ENCODE results near the gene ASPN. TPM values are rescaled to one million over a fixed set of nuclear protein-coding genes. Genes with fewer than 3 reads are reported as not detected.

ASPN gene
- polyA plus RNA-seq, 6 donors from 2014 or later, result 0.12 TPM; not detected in 5

DNA sequence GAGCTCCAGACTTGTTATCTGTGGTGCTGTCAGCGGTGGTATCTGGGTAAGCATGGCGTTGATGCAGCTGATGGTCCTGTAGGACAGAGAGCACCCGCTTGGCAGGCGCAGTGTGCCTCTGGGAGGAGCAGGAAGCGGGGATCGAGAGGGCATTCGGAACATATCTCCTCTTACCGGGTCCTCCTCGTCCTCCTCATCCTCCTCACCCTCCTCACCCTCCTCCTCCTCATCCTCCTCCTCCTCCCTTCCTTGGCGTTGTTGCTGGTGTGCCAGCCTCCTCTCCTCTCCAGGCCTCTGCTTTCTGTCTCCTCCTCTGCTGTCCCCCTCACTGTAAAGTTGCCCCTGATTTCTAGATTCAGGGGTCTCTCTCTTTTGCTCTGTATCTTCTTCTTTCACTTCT, 32.3 kb upstream of the ASPN start:
- no peak for ATAC-seq (ENCODE audit: low read depth in 2 of 2)
- Mint-ChIP-seq H3K9me3 (no peaks in the 10 kb centered on the region), H3K4me3 (no peak overlapping the region), H3K27ac (peak overlapping the region in 2 of 6 donors; percentile 3 to 47), H3K36me3 (no peaks in the 10 kb centered on the region), H3K4me1 (peaks cover 0 to 5% (median 0%) of the 10 kb centered on the region in 3 donors), H3K27me3 (no peaks in the 10 kb centered on the region)
- DNase-seq, result no peak

DNA sequence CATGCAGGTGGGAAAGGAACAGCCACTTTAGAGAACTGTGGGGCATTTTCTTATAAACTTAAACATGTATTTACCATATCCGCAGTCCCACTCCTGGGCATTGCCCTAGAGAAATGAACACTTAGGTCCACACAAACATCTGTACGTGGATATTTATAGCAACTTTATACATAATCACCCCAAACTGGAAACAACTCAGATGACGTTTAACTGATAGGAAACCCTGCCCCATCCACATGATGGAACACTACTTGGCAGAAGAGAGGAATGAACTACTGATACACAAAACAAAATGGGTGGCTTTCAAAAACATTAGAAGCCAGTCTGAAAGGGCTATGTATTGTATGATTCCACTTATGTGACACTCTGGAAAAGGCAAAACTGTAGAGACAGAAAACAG, 31.0 kb upstream of the ASPN start:
- no peak overlapping the region for H3K4me3 Mint-ChIP-seq
- no peaks in the 10 kb centered on the region for H3K27me3 Mint-ChIP-seq
- H3K9me3 Mint-ChIP-seq, result no peaks in the 10 kb centered on the region
- peaks cover 0 to 5% (median 0%) of the 10 kb centered on the region in 3 donors for H3K4me1 Mint-ChIP-seq
- DNase-seq, result no peak
- peak overlapping the region in 2 of 6 donors; percentile 11 to 71 for H3K27ac Mint-ChIP-seq
- H3K36me3 Mint-ChIP-seq, result no peaks in the 10 kb centered on the region
- no peak for ATAC-seq (ENCODE audit: low read depth in 2 of 2)

DNA sequence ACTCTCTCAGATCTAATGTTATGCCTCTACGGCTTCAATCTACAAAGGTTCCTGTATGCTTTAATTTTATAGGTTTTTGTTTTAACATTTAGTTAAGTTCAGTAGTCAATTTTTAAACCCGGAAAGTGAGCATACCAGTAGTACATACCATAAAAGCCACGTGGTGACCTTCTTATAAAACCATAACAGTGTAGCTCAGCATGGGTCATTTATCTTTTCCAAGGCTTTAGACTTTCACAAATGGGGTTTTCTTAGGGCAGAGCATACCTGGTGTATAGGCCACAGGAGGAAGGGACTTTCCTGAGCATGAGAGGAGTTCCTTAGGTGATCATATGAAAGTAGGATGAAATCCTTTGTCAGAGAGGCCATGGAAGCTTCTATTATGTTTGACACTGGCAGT, 30.3 kb upstream of the ASPN start:
- Mint-ChIP-seq H3K27me3 (no peaks in the 10 kb centered on the region), H3K4me3 (no peak overlapping the region), H3K36me3 (no peaks in the 10 kb centered on the region), H3K4me1 (peaks cover 0 to 5% (median 2%) of the 10 kb centered on the region in 3 donors), H3K27ac (no peak overlapping the region), H3K9me3 (no peaks in the 10 kb centered on the region)
- ATAC-seq (ENCODE audit: low read depth in 2 of 2) (no peak), DNase-seq (no peak)

DNA sequence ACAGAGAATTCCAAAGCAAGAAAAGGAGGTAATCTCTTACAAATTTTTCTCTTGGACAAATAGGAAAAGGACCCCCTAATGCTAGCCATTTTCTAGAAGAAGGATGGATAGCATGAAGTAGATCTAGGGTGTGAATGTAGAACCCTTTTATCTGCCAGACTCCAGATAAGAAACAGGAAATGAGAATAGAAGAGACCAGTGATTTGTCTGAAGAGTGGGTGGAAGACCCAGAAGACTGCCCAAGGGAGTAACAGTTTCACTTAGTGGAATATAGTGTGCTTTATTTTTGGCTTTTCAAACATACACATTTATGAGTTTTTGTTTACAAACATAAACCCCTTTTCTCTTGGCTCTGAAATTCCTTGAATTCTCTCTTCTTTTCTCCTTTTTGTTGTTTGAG, 28.4 kb upstream of the ASPN start:
- peak overlapping the region in 1 of 6 donors; percentile 5 for H3K27ac Mint-ChIP-seq
- no peaks in the 10 kb centered on the region for H3K9me3 Mint-ChIP-seq
- H3K4me1 Mint-ChIP-seq, result peaks cover 0 to 5% (median 3%) of the 10 kb centered on the region in 3 donors
- ATAC-seq (ENCODE audit: low read depth in 2 of 2) (peak in 1 of 2 donors; percentile 28), DNase-seq (no peak)
- H3K27me3 Mint-ChIP-seq, result no peaks in the 10 kb centered on the region
- H3K4me3 Mint-ChIP-seq, result no peak overlapping the region
- no peaks in the 10 kb centered on the region for H3K36me3 Mint-ChIP-seq

DNA sequence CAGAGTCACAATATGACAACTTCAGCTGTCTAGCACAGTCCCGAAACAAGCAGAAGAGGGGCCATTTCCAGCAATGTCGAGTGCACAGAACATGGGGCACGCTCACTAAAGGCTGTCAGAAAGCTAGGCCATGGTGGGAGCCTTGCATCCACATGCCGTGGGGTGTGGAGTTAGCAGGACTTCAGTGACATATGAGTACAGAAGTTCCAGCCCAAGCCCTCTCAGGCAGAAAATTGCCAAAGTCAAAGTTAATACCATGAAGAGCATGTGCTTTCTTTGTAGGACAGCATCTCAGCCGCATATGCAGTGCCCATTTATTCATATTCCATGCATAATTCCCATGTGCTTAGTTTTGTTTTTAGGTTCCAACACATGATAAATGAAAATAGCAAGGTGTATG, 26.7 kb upstream of the ASPN start:
- peaks cover 0 to 5% (median 3%) of the 10 kb centered on the region in 3 donors for H3K4me1 Mint-ChIP-seq
- DNase-seq (no peak), ATAC-seq (ENCODE audit: low read depth in 2 of 2) (no peak)
- H3K27me3 Mint-ChIP-seq, result no peaks in the 10 kb centered on the region
- H3K9me3 Mint-ChIP-seq, result no peaks in the 10 kb centered on the region
- peak overlapping the region in 1 of 6 donors; percentile 74 for H3K27ac Mint-ChIP-seq
- no peaks in the 10 kb centered on the region for H3K36me3 Mint-ChIP-seq
- H3K4me3 Mint-ChIP-seq, result no peak overlapping the region

DNA sequence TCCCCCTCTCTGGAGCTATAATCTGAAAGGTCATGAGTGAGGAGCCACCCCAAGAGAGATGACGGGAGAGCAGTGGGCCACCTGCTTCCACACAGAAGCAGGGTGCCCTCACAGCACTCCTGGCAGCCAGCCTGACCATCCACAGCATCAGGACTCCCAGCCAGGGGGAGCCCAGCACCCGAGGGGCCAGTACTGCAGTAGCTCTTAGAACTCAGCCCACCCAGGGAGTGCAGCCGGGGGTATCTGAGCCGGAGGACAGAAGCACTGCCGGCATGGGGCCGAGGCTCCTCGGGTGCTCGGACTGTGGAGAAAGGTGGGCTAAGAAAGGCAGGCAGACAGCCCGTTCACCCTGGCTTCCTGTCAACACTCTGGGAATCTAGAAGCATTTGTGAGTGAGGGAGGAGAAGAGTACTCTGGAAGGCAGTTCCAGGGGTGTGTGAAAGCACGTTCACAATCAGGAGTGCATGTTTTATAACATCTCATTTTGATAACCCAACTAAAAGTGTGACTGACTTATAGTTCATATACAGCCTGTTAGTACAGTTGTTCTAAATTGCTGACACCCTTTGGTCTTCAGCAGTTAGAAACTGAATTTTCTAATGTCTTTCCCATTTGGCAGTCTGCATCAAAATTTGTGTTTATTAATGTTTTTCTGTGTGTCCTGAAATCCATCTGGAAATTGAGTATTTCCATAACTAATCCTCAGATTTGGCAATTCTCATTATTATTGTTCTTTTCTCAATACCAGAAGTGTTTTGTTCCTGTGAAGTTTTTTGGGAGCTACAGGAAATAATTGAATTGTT, 25.9 kb upstream of the ASPN start:
- Mint-ChIP-seq H3K4me1 (peaks cover 0 to 5% (median 3%) of the 10 kb centered on the region in 3 donors), H3K4me3 (no peak overlapping the region), H3K27ac (peak overlapping the region in 1 of 6 donors; percentile 20), H3K36me3 (no peaks in the 10 kb centered on the region), H3K9me3 (no peaks in the 10 kb centered on the region), H3K27me3 (no peaks in the 10 kb centered on the region)
- no peak for ATAC-seq (ENCODE audit: low read depth in 2 of 2)
- DNase-seq, result no peak

DNA sequence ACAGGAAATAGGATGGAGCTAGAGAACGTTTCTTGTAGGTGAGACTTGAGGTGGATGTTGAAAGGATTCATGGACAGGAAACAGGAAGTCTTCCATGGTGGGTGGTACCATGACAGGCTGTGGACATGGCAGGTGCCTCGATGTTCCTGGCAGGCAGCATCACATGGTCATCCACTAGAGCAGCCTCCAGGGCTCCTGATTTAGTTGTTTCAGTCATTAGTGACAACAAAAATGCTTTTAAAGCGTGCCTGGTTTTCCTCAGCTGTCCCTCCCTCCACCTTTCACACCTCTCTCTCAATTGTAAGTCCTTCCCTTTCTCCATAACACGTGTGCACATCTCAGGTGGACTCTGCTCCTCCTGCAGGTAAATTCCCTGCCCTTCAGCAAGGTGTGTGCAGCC, 25.2 kb upstream of the ASPN start:
- no peak for DNase-seq
- H3K4me3 Mint-ChIP-seq, result no peak overlapping the region
- no peaks in the 10 kb centered on the region for H3K36me3 Mint-ChIP-seq
- no peaks in the 10 kb centered on the region for H3K27me3 Mint-ChIP-seq
- ATAC-seq (ENCODE audit: low read depth in 2 of 2), result no peak
- peaks cover 0 to 5% (median 3%) of the 10 kb centered on the region in 3 donors for H3K4me1 Mint-ChIP-seq
- peak overlapping the region in 1 of 6 donors; percentile 49 for H3K27ac Mint-ChIP-seq
- no peaks in the 10 kb centered on the region for H3K9me3 Mint-ChIP-seq

DNA sequence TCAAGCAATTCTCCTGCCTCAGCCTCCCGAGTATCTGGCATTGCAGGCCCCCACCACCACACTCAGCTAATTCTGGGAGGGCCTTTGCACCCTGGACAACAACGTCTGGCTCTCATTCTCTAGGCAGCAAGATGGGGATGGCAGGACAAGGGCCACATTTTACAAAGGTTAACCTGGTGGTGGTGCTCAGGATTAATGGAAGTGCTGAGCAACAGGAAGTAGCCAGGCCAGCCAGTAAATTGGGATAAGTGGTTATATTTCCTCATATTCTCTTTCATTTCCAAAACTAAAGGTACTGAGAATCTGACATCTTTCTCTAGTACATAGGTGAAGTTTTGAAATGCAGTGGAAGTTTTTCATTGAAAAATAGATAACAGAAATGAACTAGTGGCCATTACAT, 24.7 kb upstream of the ASPN start:
- Mint-ChIP-seq H3K36me3 (no peaks in the 10 kb centered on the region), H3K9me3 (no peaks in the 10 kb centered on the region), H3K4me1 (peaks cover 0 to 5% (median 3%) of the 10 kb centered on the region in 3 donors), H3K27me3 (no peaks in the 10 kb centered on the region), H3K27ac (peak overlapping the region in 1 of 6 donors; percentile 54), H3K4me3 (no peak overlapping the region)
- ATAC-seq (ENCODE audit: low read depth in 2 of 2) (no peak), DNase-seq (no peak)

DNA sequence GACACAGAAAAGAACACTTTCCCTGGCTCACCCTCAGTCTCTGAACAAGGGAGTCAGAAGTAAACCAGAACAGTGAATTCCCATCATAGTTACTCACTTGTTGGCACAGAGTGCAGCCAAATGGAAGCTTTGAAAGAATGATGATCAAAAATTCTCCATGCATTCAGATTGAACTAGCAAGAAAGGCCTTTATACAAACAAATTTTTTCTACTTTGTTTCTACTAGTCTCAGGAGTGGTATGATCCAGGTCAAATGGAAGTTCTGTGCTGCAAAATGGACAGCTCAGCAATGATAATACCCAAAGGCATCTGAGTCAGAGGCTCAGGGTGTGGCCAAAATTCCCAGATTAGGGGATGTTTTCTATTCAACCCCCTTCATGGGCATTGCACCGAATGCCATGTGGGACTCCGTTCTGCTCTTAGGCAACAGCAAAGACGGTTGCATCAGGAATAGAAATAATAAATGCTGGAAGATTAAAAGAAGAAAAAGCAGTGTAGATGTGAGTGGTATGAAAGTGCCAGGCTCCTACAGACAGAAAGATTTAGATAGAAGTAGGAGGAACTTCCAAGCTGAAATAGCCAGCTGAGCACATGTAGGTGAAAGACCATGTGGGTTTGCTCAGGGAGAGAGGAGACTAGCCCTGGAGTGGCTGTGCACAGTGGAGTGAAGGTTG, 24.0 kb upstream of the ASPN start:
- Mint-ChIP-seq H3K27ac (no peak overlapping the region), H3K4me3 (no peak overlapping the region), H3K36me3 (no peaks in the 10 kb centered on the region), H3K4me1 (peaks cover 0 to 5% (median 3%) of the 10 kb centered on the region in 3 donors), H3K9me3 (no peaks in the 10 kb centered on the region), H3K27me3 (no peaks in the 10 kb centered on the region)
- DNase-seq (no peak), ATAC-seq (ENCODE audit: low read depth in 2 of 2) (no peak)

DNA sequence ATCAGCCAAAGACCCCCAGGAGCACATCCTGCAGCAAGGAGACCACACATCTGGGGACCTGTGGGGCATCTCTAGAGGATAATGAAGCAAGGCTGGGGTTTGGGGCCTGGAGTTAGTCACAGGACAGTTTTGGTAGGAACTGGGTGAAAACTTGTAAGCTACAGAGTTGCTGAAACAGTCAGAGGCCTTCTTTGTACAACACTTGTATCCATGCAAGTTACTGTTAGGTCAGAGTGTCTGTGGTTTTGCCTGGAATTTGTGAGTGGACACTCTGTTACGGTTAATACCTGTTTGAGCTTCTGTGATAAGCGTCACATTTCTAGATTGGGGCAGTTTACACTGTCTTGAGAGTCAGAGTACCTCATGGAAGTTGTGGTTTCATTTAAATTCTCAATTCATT, 22.6 kb upstream of the ASPN start:
- DNase-seq (no peak), ATAC-seq (ENCODE audit: low read depth in 2 of 2) (no peak)
- Mint-ChIP-seq H3K36me3 (no peaks in the 10 kb centered on the region), H3K27ac (no peak overlapping the region), H3K27me3 (no peaks in the 10 kb centered on the region), H3K9me3 (no peaks in the 10 kb centered on the region), H3K4me3 (no peak overlapping the region), H3K4me1 (peaks cover 0 to 3% (median 0%) of the 10 kb centered on the region in 3 donors)

DNA sequence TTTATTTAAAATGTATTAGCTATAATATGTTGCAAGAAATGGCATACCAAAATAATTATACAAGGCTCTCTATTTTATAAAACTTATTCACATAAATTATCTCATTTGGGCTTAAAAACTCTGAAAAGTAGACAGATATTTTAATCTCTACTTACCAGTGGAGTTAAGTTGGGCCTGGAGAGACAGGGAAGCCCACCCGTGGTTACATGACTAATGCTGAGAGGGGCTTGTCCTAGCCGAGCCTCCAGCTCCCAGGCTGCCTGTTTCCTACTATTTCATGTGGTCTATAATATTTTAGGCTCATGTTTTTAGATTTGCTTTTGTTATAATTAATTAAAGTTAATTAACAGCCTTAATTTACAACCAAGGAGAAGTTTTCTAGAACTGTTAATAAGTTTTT, 20.9 kb upstream of the ASPN start:
- Mint-ChIP-seq H3K4me1 (peaks cover 0 to 3% (median 0%) of the 10 kb centered on the region in 3 donors), H3K27ac (no peak overlapping the region), H3K36me3 (no peaks in the 10 kb centered on the region), H3K9me3 (no peaks in the 10 kb centered on the region), H3K4me3 (no peak overlapping the region), H3K27me3 (no peaks in the 10 kb centered on the region)
- DNase-seq (no peak), ATAC-seq (ENCODE audit: low read depth in 2 of 2) (no peak)

DNA sequence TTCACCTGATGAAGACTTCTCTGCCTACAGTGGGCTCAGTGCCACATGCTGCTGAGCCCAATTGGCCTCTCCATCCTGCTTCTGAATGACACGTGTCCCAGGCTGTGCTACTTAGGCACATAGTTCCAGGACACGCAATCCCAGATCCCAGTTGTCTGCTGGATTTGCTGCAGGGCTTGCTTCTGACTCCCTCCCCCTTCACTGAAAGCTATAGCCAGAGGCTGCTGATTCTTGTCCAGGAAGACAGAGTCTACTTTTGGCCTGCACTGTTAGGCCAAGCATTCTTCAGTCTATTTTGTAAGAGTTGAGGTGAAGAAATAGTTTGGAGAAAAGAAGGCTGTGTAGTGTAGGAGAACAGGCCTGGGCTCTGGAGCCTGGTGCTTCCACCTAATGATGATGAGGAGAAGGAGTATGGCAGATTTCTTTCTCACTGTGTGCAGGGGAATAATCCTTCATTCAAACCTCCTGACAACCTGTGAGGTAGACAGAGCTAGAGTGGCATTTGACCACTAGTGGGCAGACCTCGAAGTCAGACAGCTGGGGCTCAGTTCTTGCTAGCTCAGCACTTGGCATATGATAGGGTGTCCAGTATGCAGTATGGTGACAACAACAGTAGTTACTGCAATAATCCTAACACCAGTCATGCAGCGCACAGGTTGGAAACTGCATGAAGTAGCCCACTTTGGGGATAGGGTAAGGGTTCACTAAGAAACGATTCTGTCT, 19.5 kb upstream of the ASPN start:
- Mint-ChIP-seq H3K4me1 (no peaks in the 10 kb centered on the region), H3K9me3 (no peaks in the 10 kb centered on the region), H3K27me3 (no peaks in the 10 kb centered on the region), H3K36me3 (no peaks in the 10 kb centered on the region), H3K27ac (no peak overlapping the region), H3K4me3 (no peak overlapping the region)
- ATAC-seq (ENCODE audit: low read depth in 2 of 2), result no peak
- DNase-seq, result no peak

DNA sequence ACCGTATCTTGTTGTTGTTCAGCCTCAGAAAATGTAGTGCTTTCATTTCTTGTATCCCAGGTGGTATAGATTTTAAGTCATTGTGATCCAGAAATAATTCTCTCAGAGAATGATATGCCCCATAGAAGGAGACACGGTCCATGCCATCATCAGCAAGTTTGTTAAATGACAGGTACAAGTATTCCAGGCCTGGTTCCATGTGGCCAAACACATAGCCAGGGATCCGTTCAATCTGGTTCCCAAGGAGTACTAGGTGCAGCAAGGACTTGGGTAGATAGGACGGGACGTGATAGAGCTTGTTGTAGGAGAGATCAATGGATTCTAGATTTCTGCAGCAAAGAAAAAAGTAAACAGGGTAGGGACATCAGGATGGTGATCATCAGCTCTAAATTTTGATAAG, 18.4 kb upstream of the ASPN start:
- DNase-seq, result no peak
- no peak for ATAC-seq (ENCODE audit: low read depth in 2 of 2)
- Mint-ChIP-seq H3K27ac (no peak overlapping the region), H3K4me1 (no peaks in the 10 kb centered on the region), H3K27me3 (no peaks in the 10 kb centered on the region), H3K9me3 (no peaks in the 10 kb centered on the region), H3K36me3 (no peaks in the 10 kb centered on the region), H3K4me3 (no peak overlapping the region)

DNA sequence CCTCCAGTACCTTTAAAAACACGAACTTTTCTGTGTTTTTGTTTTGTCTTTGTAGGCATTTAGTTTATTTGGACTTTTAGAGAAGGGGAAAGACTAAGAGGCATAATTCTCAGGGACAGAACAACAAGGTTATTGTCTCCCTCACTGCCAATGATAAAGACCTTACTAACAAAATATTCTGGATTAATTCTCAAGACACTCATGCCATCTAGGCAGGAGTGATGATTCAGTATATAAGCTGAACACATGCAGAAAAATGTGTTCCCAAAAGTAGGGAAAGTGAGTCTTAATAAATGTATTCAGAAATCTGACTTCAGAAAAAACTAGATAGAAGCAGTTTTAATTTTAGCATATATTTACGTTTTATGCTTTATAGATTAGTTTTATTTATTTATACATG, 17.4 kb upstream of the ASPN start:
- Mint-ChIP-seq H3K9me3 (no peaks in the 10 kb centered on the region), H3K27me3 (no peaks in the 10 kb centered on the region)

More for the DNA sequence above, 17.4 kb upstream of the ASPN start:
- no peaks in the 10 kb centered on the region for H3K36me3 Mint-ChIP-seq
- no peak overlapping the region for H3K4me3 Mint-ChIP-seq
- no peaks in the 10 kb centered on the region for H3K4me1 Mint-ChIP-seq
- no peak for ATAC-seq (ENCODE audit: low read depth in 2 of 2)
- H3K27ac Mint-ChIP-seq, result no peak overlapping the region
- DNase-seq, result no peak

All from naive B cell (primary cell).